GM19193 (cell line): ENCODE data around the gene HELQ.

Experiments
- POLR2A ChIP-seq: IDR thresholded peaks from 4 replicates; pipeline ENCODE4 v1.6.1; 2011; ENCODE audit not compliant: insufficient read depth, insufficient read length; ENCODE audit errors: extremely low read depth

HELQ gene

DNA sequence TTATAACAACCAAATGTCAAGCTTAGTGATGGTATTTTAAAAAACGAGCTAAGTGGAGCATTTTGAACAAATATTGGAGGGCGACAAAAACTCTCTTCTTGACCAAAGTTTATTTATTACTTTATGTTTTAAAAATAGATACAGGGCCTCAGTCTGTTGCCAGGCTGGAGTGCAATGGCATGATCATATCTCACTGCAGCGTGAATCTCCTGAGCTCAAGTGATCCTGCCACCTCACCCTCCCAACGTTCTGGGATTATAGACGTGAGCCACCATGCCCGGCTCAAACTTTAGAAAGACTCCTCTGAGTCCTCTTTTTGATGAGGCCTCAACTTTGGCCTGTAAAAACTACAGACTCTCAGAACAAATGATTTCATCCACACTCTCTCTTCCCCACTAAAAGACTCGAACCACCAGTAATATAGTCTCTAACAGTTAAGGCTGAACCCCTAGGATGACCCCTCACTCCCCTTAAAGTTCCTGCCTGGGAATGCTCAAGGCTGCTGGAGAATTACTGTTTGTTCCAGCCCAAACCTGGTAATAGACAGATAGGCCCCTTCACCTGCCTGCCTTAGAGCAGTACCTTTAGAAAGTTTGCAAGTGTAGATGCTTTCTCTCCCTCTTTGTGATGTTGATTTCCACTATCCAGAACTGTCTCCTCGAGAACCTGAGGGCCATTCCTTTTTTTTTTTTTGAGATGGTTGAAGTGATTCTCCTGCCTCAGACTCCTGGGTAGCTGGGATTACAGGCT, 65.7 kb downstream of the HELQ start:
- TF ChIP-seq POLR2A: no peak

DNA sequence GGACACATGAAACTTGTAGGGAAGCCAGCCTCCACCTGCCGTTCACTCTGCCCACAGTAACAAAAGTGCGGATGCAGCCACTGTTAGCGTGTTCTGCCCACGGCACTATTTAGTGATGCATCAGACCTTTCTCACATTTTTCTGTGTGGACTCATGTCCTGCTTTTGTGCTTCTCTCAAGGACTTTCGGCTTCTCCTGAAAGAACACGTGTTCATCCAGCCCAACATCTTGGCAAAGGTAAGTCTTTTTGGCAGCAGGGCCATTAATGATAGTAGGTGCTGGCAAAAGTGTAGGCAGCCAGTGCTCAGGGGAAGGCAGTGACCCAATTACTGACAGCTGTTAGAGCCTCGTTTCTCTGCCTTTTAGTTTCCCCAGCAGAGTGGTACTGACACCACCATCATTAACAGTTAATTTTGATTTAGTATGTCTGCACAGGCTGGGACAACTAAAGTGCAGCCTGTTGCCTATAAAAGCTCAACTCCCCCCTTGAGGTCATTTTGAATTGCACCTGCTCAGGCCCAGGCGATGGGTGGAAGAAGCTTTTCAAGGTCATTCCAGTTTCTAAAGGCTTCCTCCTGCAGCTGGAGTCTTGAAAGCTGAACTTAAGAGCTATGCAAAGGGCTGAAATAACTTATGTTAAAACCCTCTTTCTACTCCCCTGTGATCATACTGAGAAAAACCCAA, 66.4 kb downstream of the HELQ start:
- TF ChIP-seq POLR2A: no peak

- no peak for TF ChIP-seq POLR2A
Observed at GRCh38 chr4:83388313-83388676, 67.3 kb downstream of the HELQ start.

GRCh38 chr4:83387476-83388312, 67.9 kb downstream of the HELQ start:
- TF ChIP-seq POLR2A: no peak

GRCh38 chr4:83387012-83387411, 68.6 kb downstream of the HELQ start:
- TF ChIP-seq POLR2A: no peak

- no peak for TF ChIP-seq POLR2A
Observed at GRCh38 chr4:83382850-83383249, 72.8 kb downstream of the HELQ start.

GRCh38 chr4:83381173-83381572, 74.5 kb downstream of the HELQ start:
- TF ChIP-seq POLR2A: no peak

DNA sequence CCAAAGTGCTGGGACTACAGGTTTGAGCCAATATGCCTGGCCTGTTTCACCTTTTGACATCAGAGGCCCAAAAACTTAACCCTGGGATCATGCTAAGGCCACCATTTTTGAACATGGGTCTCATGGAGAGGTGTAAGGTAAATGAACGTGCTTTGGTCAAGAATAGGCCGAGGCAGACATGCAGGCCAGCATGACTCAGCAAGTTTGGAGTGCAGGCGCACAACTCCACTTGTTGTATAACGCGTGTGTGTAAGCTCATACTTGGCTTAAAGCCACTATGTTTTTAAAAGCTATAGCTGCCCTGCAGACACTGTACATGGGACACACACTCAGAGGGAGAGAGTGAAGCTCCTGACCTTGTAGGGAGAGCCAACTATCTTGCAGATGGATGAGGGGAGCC, 77.2 kb downstream of the HELQ start:
- TF ChIP-seq POLR2A: no peak

DNA sequence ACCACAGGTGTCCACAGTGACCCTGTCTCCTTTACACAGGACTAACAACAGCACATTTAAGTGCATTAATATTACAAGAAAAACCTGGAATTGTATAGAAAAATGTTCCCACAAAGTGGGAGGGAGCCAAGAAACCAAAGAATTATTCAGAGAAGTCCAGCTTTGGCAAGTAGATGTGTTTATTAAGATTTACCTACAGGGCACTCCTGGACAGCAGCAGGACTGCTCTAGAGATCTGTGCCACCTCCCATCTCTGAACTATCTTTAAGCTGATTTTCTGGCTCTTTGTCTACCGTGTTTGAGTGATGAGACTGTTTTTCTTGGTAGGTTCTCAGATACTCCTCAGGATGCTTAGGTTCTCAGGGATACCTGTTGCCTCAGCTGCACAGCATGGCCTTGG, 82.7 kb downstream of the HELQ start:
- TF ChIP-seq POLR2A: no peak

DNA sequence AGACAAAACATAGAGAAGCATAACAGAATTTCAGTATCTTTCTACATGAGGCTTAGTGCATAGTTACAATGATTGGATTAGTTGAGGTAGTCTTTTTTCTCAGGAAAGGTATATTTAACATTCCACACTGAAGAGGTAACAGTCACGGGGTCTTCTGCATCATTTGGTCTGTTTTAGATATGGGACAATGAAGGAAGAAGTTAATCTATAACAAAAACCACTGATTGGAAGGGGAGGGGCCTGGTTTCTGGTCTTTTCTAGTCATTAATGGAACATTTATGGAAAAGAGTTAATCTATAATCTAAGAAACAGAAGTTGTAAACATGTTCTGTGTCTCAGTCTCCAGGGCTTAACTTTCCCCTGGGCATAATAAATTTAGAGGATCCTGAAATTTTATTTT, 83.7 kb downstream of the HELQ start:
- TF ChIP-seq POLR2A: no peak

DNA sequence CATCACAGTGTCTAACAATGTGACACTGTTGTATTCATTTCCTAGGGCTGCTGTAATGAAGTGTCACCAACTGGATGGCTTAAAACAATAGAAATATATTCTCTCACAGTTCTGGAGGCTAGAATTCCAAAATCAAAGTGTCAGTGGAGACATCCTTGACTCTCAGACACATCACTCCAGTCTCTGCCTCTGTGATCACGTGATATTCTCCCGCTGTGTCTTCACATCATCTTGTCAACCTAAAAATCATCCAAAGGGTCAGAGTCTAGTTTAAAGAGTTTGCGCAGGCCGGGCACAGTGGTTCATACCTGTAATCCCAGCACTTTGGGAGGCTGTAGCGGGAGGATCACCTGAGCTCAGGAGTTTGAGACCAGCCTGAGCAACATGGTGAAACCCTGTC, 84.4 kb downstream of the HELQ start:
- TF ChIP-seq POLR2A: no peak

DNA sequence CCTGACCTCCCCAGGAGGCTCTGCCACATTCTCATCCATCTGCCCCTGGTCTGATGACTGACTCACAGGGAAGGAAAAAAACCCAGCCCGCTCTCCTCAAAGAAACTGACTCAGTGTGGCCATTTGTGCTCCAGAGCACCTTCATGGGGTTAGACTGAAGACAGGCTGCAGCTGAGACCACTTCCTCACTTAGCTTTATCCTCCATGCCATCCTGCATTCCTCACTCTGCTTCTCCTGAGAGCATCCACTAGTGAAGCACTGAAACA, 85.0 kb downstream of the HELQ start:
- TF ChIP-seq POLR2A: no peak

GRCh38 chr4:83369831-83370639, 85.6 kb downstream of the HELQ start:
- no peak for TF ChIP-seq POLR2A

- TF ChIP-seq POLR2A: no peak
Observed at GRCh38 chr4:83364312-83364711, 91.3 kb downstream of the HELQ start.
